HG02938 (cell line): ENCODE measurements around the gene TBC1D7.

Experiments used
- ATAC-seq: cut with Tn5 transposase; IDR thresholded peaks from one replicate; pipeline ENCODE4 v1.9.1; 2021; ENCODE audit warnings: mild to moderate bottlenecking, moderate library complexity; ENCODE audit not compliant: unreplicated experiment

Gene TBC1D7

DNA sequence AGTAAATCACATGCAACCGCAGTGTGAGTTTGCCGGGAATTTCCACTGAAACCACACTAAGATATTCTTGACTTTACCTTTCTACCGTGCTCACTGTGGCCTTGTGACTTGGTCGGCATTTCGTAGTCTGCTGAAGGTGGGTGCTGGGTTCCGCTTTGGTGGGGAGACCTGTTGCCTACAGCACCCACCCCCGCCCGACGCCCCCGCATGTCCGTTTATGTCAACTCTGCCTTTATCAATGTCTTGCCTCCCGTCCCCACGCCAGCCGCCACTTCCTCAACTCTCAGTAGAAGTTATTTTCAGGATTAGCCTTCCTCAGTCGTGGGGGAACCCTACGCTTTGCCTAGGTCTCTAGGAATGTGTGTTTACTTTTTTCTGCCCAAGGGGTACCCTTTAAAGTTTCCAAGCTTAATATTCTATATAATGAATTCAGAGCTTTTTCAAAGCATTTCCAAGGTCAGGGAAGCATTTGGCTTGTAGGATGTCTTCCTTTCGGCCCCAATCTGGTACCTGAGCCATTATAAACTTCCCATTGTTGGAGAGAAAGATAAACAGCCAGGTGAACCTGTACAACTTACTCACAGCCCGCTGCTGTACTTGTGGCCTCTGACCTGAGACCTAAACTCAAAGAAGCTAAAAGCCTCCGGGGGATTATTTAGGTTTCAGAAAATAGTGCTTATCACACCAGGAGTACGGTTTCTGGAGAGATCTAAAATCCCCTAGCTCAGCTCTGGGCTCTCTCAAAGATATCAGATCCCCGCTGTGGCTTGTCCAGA lies 54.2 kb downstream of the TBC1D7 start:
- peak; percentile 34 for ATAC-seq

DNA sequence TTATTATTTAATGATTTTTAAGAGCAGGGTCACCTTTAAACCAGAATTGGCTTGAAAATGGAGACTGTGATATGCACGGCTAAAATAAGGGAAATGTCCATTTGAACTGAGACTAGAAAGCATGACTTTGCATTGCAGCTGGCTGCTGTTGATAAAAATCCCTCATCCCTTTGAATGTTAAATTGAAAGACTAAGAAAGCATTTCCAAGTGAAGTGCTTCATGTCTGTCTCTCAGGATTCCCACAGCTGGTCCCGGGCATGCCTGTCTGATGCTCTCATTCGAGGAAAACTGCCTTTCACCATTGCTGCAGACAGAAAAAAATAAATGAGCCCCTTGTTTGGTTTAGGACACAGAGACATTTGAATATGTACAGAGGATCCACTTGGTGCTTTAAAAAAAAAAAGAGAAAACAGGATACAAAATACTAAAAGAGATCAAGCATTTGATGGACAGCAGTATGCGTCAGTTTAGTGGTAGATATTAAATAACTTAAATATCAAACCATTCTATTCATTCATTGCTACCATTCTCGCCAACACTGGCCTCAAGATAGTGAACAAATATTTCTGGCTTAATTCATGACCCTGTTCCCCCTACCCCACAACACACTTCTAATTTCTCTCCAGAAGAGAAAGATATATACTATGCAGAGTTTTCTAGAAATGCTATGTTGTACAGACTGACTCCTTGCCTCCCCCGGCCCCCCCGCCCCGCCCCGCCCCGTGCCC lies 55.0 kb downstream of the TBC1D7 start:
- ATAC-seq, result no peak

DNA sequence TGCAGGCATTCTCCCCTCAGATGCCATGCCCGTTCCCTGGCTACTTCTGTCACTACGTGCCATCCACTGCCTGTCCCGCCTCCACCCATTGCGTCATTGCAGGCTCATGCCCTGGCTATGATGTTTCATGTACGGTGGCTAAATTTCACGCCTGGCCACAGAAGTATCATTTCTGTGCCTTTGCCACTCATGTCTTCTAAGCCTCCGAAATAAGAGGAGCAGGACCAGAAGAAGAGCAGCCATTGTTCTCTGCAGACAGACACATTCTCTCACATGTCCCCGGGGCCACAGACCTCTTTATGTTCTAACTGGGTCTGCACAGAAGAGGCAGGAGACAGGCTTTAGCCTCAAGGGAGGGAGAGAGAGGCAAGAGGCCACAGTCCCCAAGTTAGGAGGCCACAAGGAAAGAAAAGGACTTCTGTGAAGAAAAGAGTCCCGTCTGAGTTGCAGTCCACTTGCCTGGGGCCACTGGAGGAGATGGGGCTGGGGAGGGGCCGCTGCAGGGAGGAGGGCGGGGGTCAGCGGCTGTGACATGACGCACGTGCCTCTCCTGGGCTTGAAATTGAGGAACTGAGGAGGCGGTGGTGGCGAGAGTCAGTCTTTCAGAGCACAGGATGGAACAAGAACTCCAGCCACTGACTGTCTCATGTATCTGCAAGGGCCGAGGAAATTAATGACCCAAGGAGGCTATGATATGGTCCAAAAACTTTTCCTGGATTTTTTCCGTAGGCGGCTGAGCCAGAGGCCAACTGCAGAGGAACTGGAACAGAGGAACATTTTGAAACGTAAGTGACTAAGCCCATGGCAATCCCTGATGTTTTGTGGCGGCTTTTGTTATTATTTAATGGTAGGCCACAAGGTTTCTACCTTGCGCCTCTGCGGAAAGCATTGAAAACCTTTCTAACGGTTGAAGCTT lies 55.9 kb downstream of the TBC1D7 start:
- peak; percentile 59 for ATAC-seq

DNA sequence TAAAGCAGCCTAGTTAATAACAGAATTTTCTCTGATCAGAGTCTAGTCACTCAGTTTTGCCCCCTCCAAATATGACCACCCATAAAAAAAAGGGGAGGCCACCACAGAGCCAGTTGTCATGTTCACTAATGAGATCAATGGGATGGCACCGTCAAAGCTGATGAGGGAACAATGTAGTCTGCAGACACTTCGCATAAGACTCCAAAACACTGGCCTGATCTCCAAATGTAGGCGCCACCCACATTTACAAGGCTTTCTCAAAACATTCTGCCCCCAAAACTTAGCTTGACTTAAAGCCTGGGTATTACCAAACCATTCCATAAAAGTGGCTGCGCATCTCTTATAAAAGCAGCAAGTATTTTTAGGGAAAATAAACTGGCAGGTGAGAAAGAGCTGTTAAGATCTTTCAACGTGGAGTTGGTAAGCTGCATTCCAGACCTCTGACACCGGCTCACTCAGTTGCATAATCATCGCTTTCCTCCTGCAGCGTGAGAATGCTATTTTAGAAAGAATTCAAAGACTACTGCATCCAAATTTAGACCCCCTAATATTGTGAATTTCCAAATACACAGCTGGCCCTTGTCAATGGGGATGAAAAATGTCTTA lies 59.3 kb downstream of the TBC1D7 start:
- ATAC-seq, result no peak

DNA sequence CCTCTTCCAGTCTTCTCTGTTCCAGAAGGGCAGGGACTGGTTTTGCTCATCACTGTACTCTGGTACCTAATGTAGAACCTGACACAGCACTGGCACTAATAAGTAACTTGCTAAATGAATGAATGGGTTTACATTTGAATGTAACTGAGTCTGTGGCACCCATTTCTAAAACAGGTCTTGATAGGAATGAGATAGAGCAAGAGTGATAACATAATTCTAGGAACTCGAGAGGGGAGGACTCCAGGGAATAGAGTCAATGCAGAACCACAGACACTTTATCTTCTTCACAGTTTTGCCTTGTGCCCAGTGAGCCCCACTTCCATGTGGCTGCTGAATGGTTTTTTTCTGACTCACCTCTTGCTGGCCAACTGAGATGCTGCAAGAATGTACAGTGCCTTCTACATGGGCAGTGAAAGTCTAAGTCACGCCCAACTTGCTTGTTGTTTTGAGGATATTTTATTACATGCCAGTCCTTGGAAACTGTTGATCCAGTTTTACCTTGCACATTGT lies 61.1 kb downstream of the TBC1D7 start:
- no peak for ATAC-seq

DNA sequence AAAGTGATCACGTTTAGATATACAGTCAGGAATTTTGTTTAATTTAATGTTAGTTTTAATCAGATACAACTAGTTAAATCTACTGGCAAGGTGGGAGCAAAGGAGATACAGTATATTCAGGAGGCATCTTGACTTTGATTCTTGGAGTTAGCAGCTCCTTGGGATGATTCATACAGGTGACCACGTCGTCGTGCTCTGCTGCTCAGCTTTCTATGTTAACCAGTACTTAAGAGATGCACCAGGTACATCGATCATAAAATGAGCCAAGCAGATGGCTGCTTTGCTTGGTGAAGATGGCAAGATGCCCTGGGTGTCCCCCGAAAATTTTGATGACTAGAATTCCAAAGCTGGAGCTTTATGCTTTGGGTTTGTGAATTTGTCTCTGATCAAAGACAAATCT lies 64.7 kb downstream of the TBC1D7 start:
- no peak for ATAC-seq

DNA sequence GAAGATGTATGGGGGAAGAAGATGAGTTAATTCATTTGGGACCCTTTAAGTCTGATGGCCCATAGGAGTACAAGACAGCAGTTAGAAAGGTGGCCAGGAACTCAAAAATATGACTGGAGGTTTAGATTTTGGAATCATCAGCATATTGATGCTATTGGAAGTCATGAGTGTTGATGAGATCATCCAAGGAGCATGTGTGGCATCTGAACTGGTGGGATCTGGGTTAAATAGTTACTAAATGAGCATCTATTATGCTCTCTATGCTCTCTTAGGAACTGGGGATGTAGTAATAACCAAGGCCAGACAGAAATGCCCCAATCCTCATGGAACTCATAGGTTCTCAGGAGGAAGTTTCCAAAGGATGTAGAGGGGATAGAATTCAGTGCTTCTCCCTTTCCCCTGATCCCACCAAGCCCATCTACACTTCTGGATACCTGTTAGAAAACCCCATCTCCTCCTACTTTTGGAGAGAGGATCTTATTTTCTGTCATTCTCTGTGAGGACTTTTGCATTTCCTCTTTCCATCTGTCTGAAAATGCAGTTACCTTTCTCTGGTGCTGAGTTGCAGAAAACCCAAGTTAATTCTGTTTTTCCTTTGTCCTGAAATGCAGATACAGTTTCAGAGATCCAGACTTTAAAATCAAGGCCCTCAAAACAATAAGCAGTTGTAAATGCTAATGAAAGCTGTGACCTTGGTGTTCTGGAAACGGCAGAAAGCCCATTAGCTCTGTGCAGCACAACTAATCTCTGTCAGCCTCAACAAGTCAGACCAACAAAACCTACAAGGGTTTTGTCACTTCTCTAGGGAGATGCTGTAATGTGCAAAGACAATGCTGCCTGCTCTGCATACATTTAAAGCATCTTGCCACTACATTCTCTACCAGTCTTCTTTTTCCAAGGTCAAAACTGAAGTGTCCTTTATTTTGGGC lies 65.8 kb downstream of the TBC1D7 start:
- no peak for ATAC-seq

DNA sequence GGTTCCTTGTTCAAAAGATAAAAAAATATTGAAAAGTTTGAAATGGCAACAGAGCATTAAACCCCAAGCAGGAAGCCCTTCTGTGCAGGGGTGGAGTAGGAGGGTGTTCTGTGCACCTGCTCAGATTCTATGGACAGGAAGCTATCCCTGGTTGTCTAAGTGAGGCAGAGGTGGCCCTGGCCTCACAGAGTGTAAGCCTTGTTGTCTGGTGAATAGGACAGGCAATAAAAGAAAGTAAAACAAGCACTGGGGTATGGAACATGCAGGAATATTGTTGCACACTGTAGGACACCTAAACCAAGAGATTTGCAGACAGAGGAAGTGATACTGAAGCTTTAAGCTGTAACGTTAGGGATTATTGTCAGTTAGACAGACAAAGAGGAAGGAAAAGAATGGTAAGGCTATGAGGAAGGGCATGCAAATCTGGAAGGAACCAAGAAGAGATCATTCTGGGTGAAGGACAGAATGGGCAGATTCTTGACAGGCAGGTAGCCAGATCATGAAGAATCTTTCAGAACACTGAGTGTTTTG lies 66.8 kb downstream of the TBC1D7 start:
- ATAC-seq, result peak; percentile 46

DNA sequence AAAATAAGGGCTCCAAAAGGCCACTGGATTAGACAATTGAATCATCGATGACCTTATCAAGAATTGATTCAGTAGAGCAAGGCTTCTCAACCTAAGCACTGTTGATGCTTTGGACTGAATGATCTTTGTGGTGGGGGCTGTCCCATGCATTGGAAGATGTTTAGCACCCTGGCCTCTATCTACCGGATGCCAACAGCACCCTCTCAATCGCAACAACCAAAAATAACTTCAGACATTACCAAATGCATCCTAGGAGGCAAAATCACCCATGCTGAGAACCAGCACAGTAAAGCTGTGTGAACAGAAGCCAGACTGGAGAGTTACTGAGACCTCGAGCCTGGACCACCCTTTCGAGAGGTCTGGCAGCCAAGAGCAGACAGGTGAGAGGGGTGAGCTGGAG lies 67.5 kb downstream of the TBC1D7 start:
- ATAC-seq, result peak; percentile 34

DNA sequence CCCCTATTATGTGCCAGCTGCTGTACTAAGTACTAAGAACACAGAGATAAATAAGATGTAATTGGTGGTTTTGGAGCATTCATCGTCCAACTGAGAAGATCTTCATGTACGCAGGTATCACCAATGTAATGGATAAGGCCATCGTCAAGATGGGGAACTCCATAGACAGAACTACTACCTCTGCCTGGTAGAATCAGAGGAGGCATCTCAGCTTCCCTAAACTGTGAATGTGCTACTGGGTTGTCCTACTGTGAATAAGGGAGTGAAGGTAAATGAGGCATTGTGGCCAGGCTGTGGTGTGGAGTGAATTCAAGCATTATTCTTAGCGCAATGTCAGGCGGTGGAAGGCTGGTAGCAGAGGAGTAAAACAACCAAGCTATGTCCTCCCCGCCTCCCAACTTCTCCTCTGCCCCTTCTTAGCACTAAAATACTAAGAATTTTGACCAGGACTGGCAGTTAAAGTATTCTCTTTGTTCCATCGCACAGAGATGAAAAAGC lies 68.2 kb downstream of the TBC1D7 start:
- no peak for ATAC-seq

DNA sequence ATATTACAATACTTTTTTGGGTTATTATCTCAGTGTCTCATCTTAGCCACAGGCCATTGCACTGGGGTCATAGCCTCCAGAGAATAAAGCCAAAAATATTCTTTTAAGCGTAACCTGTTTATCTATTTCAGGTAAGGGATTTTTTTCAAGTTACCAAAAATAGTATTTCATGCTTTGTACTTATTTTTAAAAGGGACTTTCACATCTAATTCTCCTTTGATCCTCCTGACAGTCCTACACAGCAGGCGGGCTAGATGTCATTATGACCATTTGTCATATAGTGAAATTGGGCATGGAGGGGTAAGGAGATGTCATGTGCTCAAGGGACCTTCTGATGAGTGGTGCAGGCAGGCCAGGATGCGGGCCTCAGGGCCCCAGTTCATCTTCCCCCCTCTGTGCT lies 68.9 kb downstream of the TBC1D7 start:
- ATAC-seq, result no peak

DNA sequence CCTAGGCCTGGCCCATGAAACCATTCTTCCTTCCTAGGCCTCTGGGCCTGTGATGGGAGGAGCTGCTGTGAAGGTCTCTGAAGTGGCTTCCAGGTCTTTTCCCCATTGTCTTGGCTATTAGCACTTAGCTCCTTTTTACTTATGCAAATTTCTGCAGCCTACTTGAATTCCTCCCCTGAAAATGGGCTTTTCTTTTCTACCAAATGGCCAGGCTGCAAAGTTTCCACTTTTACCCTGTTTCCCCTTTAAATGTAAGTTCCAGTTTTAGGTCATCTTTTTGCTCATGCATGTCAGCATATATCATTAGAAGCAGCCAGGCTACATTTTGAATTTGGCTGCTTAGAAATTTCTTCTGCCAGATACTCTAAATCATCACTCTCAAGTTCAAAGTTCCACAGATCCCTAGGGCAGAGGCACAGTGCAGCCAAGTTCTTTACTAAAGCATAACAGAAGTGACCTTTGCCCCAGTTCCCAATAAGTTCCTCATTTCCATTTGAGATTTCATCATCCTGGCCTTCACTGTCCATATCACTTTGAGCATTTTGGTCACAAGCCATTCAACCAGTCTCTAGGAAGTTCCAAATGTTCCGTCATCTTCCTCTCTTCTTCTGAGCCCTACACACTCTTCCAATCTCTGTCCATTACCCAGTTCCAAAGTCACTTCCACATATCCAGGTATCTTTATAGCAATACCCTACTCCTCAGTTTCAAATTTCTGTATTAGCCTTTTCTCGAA lies 71.9 kb downstream of the TBC1D7 start:
- ATAC-seq, result no peak
